ENCODE results near the gene HUWE1. TPM values are rescaled to one million over a fixed set of nuclear protein-coding genes. Genes with fewer than 3 reads are reported as not detected.

The HUWE1 gene
- total RNA-seq, 4 donors from 2014 or later, result 104 to 117 (median 112) TPM

- no peak for TF ChIP-seq CTCF (IDR thresholded peaks at IDR 0.05; ENCODE audit: low read depth)
These were observed 17.8 kb upstream of the HUWE1 start for GRCh38 chrX:53704294-53704693.

GRCh38 chrX:53695946-53696549 lies 9.5 kb upstream of the HUWE1 start:
- no peak for TF ChIP-seq CTCF (IDR thresholded peaks at IDR 0.05; ENCODE audit: low read depth)

GRCh38 chrX:53694642-53695041 lies 8.1 kb upstream of the HUWE1 start:
- TF ChIP-seq CTCF (IDR thresholded peaks at IDR 0.05; ENCODE audit: low read depth), result no peak

- no peak for TF ChIP-seq CTCF (IDR thresholded peaks at IDR 0.05; ENCODE audit: low read depth)
These were observed 1.8 kb upstream of the HUWE1 start for GRCh38 chrX:53688300-53688699.

- no peak for TF ChIP-seq CTCF (IDR thresholded peaks at IDR 0.05; ENCODE audit: low read depth)
These were observed 808 bp downstream of the HUWE1 start for GRCh38 chrX:53685711-53686110.

- TF ChIP-seq CTCF (IDR thresholded peaks at IDR 0.05; ENCODE audit: low read depth), result no peak
These were observed 1.9 kb downstream of the HUWE1 start for GRCh38 chrX:53684415-53685192.

- TF ChIP-seq CTCF (IDR thresholded peaks at IDR 0.05; ENCODE audit: low read depth), result no peak
These were observed 2.7 kb downstream of the HUWE1 start for GRCh38 chrX:53683556-53684414.
